DMS114 treated with DMSO at 0.1 percent for 48 hours (cell line): ENCODE measurements around the gene PAX8.

ENCODE experiments used
- DNase-seq: peaks from one replicate; lab custom pipeline; 2025; ENCODE audit not compliant: unreplicated experiment; lab: John Stamatoyannopoulos, UW

Gene PAX8

GRCh38 chr2:113268621-113269360, 9.9 kb downstream of the PAX8 start:
- no peak for DNase-seq

GRCh38 chr2:113266431-113266830, 12.3 kb downstream of the PAX8 start:
- no peak for DNase-seq

- DNase-seq, result no peak
These were observed 13.9 kb downstream of the PAX8 start for GRCh38 chr2:113264713-113265403.

DNA sequence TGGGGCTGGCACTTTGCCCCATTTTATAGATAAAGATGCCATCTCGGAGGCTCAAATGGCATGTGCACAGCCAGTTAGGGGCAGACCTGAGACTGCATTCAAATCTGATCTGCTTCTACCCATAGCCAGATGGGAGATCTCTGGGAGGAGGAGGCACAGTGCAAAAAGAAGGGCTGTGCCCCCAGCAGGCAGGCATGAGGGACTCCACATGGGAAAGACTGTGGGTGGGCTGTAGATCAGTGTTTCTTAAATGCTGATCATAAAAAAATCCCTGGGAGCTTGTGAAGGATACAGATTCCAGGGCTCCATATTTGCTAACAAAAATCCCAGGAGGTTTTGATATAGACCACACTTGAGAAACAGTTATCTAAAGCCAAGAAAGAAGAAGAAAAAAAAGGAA, 15.2 kb downstream of the PAX8 start:
- DNase-seq, result no peak

- DNase-seq, result no peak
These were observed 17.7 kb downstream of the PAX8 start for GRCh38 chr2:113260991-113261390.

DNA sequence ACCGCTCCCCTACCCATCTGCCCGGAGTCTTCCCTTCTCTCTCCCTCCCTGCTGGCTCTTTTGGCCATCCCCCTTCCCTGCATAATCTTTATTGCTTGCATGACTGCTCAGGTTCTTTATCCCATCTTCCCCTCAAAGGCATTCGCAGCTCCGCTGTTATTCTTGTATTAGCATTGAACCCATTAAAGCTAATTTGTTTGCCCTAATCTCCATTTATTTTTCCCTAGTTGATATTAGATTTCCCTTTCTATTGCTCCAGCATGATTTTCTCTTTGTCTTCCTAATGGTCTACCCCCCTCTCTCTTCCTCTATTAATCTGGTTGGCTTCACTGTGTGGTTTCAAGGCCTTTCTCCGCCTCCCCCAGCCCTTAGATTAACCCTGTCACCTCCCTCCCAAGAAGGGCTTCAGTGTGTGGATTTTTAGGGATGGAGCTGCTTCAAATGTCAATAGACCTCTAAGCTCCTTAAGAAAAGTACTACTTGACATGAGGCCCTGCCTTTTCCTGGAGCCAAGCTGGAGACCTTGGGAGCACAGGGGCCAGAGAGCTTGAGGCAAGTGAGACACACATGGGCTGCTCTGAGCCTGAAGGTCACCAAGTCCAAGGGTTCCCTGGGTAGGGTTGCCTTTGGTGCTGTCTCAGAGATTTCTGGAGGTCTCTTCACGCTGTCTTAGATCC, 20.1 kb downstream of the PAX8 start:
- no peak for DNase-seq

DNA sequence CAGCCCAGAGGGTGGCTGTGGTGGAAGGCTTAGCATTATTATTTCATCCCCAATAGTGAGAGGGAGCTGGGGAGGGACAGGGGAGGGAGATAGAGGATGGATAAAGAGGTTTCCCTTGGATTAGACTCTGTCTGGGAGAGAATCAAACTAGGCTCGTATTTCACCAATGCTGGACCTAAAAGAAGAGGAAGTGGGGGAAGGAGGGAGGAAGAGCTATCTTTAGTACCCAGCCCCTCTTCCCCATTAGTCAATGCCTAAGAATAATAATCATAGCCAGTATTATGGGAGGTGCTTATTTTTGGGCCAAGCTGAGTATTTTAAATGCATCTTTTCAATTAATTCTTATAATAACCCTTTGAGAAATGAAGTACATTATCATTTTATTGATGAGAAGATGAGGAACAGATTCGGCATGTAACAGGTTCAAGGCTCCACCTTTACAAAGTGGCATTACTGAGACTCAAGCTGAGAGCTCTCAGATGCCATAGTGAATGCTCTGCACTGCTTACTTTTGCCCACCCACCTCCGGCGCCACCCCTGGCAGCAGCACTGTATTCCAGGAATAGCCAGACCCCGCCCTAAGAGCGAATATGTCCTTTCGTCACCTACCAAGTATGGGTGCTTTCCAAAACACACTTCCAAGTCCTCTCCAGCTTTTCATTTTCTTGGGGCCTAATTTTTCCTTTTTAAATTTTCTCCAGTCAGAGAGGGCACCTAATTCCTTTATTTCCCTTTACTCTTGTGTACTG, 21.0 kb downstream of the PAX8 start:
- DNase-seq, result no peak

- no peak for DNase-seq
These were observed 23.3 kb downstream of the PAX8 start for GRCh38 chr2:113255140-113256070.

GRCh38 chr2:113253453-113253852, 25.3 kb downstream of the PAX8 start:
- DNase-seq, result no peak

- no peak for DNase-seq
These were observed 26.6 kb downstream of the PAX8 start for GRCh38 chr2:113252047-113252590.

DNA sequence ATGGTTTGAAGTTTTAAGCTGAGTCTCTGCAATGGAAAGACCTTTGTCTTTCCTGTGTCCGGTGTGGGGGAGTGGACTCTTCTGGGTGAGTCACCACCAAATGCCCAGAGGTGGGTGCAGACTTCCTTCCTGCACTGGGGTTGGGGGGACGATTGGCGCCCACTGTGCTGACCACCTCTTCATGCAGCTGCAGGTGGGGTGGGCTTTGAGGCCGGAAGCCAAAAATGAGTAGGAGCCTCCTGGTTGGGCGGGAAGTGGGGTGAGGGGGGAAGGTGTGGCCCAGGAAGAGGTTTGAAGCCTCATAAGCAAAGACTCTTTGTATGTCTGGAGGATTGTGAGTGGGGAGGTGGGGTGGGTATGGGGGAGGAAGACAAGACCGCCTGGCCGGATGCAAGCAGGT, 27.6 kb downstream of the PAX8 start:
- no peak for DNase-seq

DNA sequence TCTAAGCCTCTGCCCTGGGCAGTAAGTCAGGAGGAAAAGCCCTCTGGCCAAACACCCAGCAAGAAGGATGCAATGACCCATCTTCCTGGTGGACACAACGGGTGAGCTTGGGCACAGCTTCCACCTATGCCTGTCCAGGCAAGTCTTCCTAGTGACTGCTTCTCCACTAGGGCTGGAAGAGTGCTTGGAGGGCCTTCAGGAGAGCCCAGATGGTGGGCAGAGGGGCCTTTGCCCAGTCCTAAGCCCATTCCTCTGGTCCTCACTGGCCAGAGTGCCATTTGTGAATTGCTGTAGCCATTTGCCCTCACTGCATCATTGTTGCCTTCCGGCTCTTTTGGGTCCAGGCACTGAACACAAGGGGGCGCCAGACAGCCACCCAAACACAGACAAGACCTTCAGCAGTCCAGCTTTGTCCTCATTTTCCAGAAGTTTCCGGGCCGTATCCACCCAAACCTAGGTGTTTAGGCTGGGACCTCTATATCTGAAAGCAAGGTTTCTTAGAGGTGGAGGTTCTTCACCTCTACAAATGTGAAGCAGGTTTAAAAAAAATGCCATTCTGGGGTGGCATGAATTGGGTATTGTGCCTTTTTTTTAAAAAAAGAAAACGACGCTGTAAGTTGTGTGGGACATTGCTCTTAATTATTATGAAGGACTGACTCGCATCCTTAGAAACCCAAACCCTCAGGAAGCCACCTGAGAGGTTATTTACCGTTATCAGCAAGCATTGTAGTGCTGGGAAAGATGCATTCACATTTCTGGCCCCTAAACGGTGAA, 29.5 kb downstream of the PAX8 start:
- peak; percentile 25 for DNase-seq

GRCh38 chr2:113246606-113247005, 32.1 kb downstream of the PAX8 start:
- DNase-seq, result no peak

DNA sequence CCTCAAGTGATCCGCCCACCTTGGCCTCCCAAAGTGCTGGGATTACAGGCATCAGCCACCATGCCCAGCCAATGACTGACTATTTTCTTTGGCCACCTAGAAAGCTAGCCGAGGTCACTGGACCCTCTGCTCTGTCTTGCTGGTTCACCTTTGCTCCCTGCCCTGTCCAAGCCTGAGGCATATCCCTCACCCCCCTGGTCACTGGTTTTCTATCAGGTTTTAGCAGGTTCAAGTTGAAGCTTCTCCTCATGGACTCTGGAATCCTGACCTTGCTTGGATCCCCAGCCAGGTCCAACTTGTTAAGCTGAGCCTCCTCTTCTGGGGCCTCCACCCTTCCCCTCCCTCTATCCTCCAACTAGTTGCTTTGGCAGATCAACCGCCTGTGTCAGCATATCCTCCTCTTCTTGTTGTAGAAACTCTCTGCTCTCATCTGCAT, 33.4 kb downstream of the PAX8 start:
- no peak for DNase-seq

- no peak for DNase-seq
These were observed 36.4 kb downstream of the PAX8 start for GRCh38 chr2:113242327-113242726.

DNA sequence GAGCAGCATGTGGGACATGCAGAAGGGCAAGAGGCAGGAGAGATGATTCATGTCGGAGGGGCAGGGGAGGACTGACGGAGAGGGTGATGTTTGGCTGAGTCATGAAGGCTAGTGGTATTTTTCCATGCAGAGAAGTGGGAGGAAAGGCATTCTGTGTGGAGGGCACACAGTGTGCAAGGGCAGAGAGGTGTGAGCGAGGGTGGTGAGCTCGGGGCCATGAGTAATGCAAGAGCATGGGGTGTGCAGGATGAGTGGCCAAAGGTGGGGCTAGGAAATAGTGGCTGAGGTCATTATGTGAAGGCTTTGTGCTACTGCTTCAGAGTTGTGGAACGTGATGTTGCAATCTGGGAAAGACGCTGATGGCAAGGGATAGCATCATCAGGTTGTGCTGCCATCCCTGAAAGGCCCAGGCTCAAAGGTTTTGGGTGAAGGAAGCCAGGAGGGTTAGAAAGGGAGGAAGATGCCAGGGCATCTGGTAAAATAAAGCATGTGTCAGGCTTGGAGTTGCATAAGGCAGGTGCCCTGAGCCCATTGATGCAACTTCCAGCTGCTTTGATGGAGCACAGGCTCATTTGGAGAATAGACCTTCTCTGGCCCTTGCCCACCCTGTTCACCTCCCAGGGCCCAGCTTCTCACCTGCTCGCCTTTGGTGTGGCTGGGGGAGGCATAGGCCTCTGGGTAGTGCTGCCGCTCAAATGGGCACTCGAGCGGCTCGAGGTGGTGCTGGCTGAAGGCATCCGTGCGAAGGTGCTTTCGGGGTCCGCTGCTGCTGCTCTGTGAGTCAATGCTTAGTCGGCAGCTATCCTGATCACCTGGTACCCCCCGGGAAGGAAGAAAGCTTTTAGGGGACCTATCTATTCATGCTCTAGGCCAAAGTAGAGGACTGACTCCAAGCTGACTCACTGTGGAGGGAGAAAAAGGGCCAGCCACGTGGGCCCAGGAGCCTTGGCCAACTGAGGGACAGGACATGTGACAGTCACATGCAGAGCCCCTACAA, 37.5 kb downstream of the PAX8 start:
- no peak for DNase-seq

DNA sequence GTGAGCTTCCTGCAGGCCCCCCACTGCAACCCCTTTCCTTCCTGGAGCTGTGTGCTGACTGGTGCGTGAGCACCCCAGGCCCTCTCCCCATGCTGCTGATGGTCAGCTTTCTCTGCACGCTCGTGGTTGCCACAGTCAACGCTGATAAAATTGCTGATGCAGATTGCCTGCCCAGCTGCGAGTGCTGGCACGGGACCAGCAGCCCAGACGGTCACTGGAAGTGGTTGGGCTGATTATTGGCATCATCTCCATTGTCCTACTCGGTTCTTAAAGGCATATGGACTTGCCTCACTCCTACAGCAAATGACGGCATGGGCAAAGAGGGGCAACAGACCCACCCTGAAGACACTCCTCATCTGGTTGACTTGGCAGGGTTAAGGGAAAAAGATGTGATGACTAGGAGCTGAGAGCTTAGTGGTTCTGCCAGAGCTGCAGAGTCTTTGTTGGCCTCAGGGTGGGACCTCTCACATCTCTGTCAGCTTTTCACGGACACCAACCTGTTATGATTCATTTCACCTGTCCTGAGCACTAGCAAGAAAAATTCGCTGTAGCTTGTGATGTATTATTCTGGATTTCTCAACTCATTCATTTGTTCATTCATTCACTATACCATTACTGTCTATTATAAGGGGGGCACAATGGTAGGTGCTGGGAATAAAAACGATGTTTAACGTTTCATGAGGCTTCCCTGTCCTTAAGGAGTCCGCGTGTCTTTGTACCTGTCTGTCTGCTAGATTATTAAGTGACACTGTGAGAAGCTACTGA, 38.4 kb downstream of the PAX8 start:
- no peak for DNase-seq
